HepG2 (cell line): ENCODE data around the gene RPL35. TPM values are rescaled to one million over a fixed set of nuclear protein-coding genes. Genes with fewer than 3 reads are reported as not detected.
A peak's percentile ranks its signal among the peaks of the same experiment; 100 is the strongest.

Experiments
- ATAC-seq: fragments of 200-7000 bp; cut with Tn5 transposase; 3 replicates; pipeline ENCODE4 v1.9.1; 2020; ENCODE audit warnings: mild to moderate bottlenecking, moderate library complexity
- BruUV-seq: library from RNA; stranded (reverse); fragments of 400-500 nt; replicated peaks from 2 replicates; lab custom pipeline; 2021; lab: Mats Ljungman, UMichigan
- CTCF ChIA-PET: fragments of 300-600 bp; formaldehyde crosslinking; extraction: SDS; loops from one replicate; lab custom pipeline; 2021; ENCODE audit warnings: low total read pairs, inconsistent platforms, low intra/inter-chr PET ratio; lab: Yijun Ruan, JAX
- POLR2A ChIA-PET: fragments of 350-600 bp; sonication (Branson Sonifier 250); formaldehyde crosslinking; loops from one replicate; lab custom pipeline; 2020; ENCODE audit warnings: antibody characterized with exemption, inconsistent platforms; lab: Yijun Ruan, JAX
- DNase-seq: peaks from one replicate; pipeline ENCODE4 v3.0.0-alpha.2; 2015; ENCODE audit warnings: low spot score
- FAIRE-seq: peaks from 3 replicates; lab custom pipeline; 2011; peaks lifted over from hg19 to GRCh38; lab: Jason Lieb, UNC
- H2AFZ ChIP-seq: one replicate; pipeline ENCODE4 v1.6.1; 2011; ENCODE audit warnings: low read length, inconsistent platforms
- H3K27ac ChIP-seq: fragments of 300-600 bp; 3 replicates; pipeline ENCODE4 v1.8.0; 2011; ENCODE audit warnings: mixed run types, mild to moderate bottlenecking, mixed read lengths, low read length, inconsistent platforms; ENCODE audit not compliant: insufficient read depth; ENCODE audit errors: extremely low read length
- H3K27me3 ChIP-seq, 2 experiments: fragments of 200-600 bp in 1 of 2; 2 replicates in 1 of 2; 3 replicates in 1 of 2; pipeline versions ENCODE4 v1.6.0 to v1.8.0; 2011; ENCODE audit warnings: low read length in 2 of 2, mild to moderate bottlenecking in 2 of 2, moderate library complexity in 2 of 2, inconsistent platforms in 1 of 2; ENCODE audit not compliant: insufficient read depth in 2 of 2, control insufficient read depth in 1 of 2
- H3K36me3 ChIP-seq, 2 experiments: fragments of 200-600 bp in 1 of 2; replicated peaks in 1 of 2; 2 replicates in 1 of 2; 3 replicates in 1 of 2; pipeline versions ENCODE4 v1.5.1 to v1.8.0; 2011; ENCODE audit warnings: low read length in 2 of 2, inconsistent platforms in 1 of 2; ENCODE audit not compliant: insufficient read depth in 2 of 2, control insufficient read depth in 1 of 2
- H3K4me1 ChIP-seq: 2 replicates; pipeline ENCODE4 v1.5.1; 2012; ENCODE audit warnings: low read length, inconsistent platforms; ENCODE audit not compliant: insufficient read depth
- H3K4me2 ChIP-seq: 2 replicates; pipeline ENCODE4 v1.6.0; 2011; ENCODE audit warnings: low read depth, low read length, inconsistent platforms
- H3K4me3 ChIP-seq, 3 experiments: fragments of 200-600 bp in 1 of 3; sonication (generic), shearing (Covaris generic) in 1 of 3; replicated peaks in 1 of 3; 2 replicates each; pipeline ENCODE4 v1.5.1; 2011 to 2016; ENCODE audit warnings: low read length in 3 of 3, inconsistent platforms in 2 of 3, low read depth in 2 of 3, mild to moderate bottlenecking in 2 of 3, control low read depth in 1 of 3, mixed read lengths in 1 of 3; ENCODE audit not compliant: insufficient read depth in 1 of 3
- H3K79me2 ChIP-seq: one replicate; pipeline ENCODE4 v1.6.1; 2011; ENCODE audit warnings: low read length, inconsistent platforms; ENCODE audit not compliant: insufficient read depth
- H3K9ac ChIP-seq: 2 replicates; pipeline ENCODE4 v1.6.0; 2011; ENCODE audit warnings: mild to moderate bottlenecking, low read depth, low read length, inconsistent platforms; ENCODE audit not compliant: insufficient read depth
- H3K9me3 ChIP-seq: 2 replicates; pipeline ENCODE4 v1.5.1; 2012; ENCODE audit warnings: mild to moderate bottlenecking, low read length
- H4K20me1 ChIP-seq: 2 replicates; pipeline ENCODE4 v1.6.0; 2011; ENCODE audit warnings: inconsistent platforms, mild to moderate bottlenecking, low read length, moderate library complexity; ENCODE audit not compliant: insufficient read depth
- AGO1 ChIP-seq: fragments of 200-400 bp; formaldehyde crosslinking; IDR thresholded peaks from 2 replicates; pipeline ENCODE4 v1.6.1; 2017; ENCODE audit warnings: mild to moderate bottlenecking, low read depth, low read length, moderate library complexity; ENCODE audit not compliant: poor library complexity, severe bottlenecking
- CTCF ChIP-seq: sonication (generic); formaldehyde crosslinking; IDR thresholded peaks from 2 replicates; pipeline ENCODE4 v1.5.0; 2020; ENCODE audit warnings: mild to moderate bottlenecking, missing genetic modification reagents, moderate library complexity
- HNRNPL ChIP-seq: fragments of 200-400 bp; formaldehyde crosslinking; IDR thresholded peaks from 2 replicates; pipeline ENCODE4 v1.6.1; 2017; ENCODE audit warnings: mild to moderate bottlenecking, low read depth, low read length
- IKZF4 ChIP-seq: sonication (generic); formaldehyde crosslinking; IDR thresholded peaks from 2 replicates; pipeline ENCODE4 v1.5.1; 2020; ENCODE audit warnings: borderline replicate concordance, mild to moderate bottlenecking, low read depth, missing genetic modification reagents; ENCODE audit errors: not compliant biosample characterization
- KLF11 ChIP-seq: IDR thresholded peaks from 2 replicates; pipeline ENCODE4 v1.6.1; 2016; ENCODE audit warnings: missing compliant biosample characterization
- MAF1 ChIP-seq: sonication (generic); formaldehyde crosslinking; IDR thresholded peaks from 2 replicates; pipeline ENCODE4 v1.5.0; 2020; ENCODE audit warnings: missing genetic modification reagents, borderline replicate concordance
- MAX ChIP-seq: IDR thresholded peaks from 2 replicates; pipeline ENCODE4 v1.6.1; 2012; ENCODE audit warnings: inconsistent platforms
- MEIS2 ChIP-seq: sonication (generic); formaldehyde crosslinking; IDR thresholded peaks from 2 replicates; pipeline ENCODE4 v1.9.0; 2021; ENCODE audit warnings: mild to moderate bottlenecking, missing genetic modification reagents
- NONO ChIP-seq, 2 experiments: fragments of 450-650 bp in 1 of 2; sonication (generic) in 1 of 2; formaldehyde crosslinking in 1 of 2; IDR thresholded peaks in 1 of 2; conservative IDR thresholded peaks in 1 of 2; 2 replicates each; pipeline versions ENCODE4 v1.6.1 to v1.8.0; 2017 to 2022; ENCODE audit warnings: mild to moderate bottlenecking in 1 of 2, missing genetic modification reagents in 1 of 2, moderate library complexity in 1 of 2
- POGZ ChIP-seq: sonication (generic); formaldehyde crosslinking; IDR thresholded peaks from 2 replicates; pipeline ENCODE4 v1.4.0; 2020; ENCODE audit warnings: mild to moderate bottlenecking, missing genetic modification reagents
- RFX5 ChIP-seq: IDR thresholded peaks from 2 replicates; pipeline ENCODE4 v1.6.1; 2011; ENCODE audit warnings: low read depth, low read length, improper control_type of control experiment
- SNAPC2 ChIP-seq: sonication (generic); formaldehyde crosslinking; IDR thresholded peaks from 2 replicates; pipeline ENCODE4 v1.8.1; 2022; ENCODE audit warnings: mild to moderate bottlenecking, missing genetic modification reagents
- STAG1 ChIP-seq: sonication (generic); formaldehyde crosslinking; IDR thresholded peaks from 2 replicates; pipeline ENCODE4 v1.4.0; 2020; ENCODE audit warnings: missing genetic modification reagents
- ZMYM3 ChIP-seq: sonication (generic); formaldehyde crosslinking; IDR thresholded peaks from 2 replicates; pipeline ENCODE4 v1.5.1; 2020; ENCODE audit warnings: mild to moderate bottlenecking, missing genetic modification reagents
- ZNF143 ChIP-seq: sonication (generic); formaldehyde crosslinking; IDR thresholded peaks from 2 replicates; pipeline ENCODE4 v1.4.0; 2020; ENCODE audit warnings: missing genetic modification reagents
- WGBS: methylation state at CpG from one replicate; pipeline ENCODE4 v1.1.6; 2017; ENCODE audit warnings: low lambda C conversion rate; 5-methylcytosine and 5-hydroxymethylcytosine counted together
- in situ Hi-C: cut with HindIII; loops from 2 replicates; pipeline ENCODE4 v1.10.0; 2017; ENCODE audit warnings: low pct_unique_long_range_greater_than_20kb; ENCODE audit not compliant: extremely low pct_ligation_motif_present
- intact Hi-C: fragments of 100-400 bp; cut with micrococcal nuclease; formaldehyde crosslinking; loops from one replicate; pipeline ENCODE4 v1.10.0; 2022; ENCODE audit not compliant: unreplicated experiment
- polyA plus RNA-seq, 8 experiments: library from polyadenylated mRNA; depleted of rRNA in 3 of 8; stranded (reverse) in 7 of 8; unstranded in 1 of 8; fragments of >200 nt; fragmentation: Illumina TruSeq in 4 of 8; extraction: Trizol in 4 of 8; gene quantifications; 2 replicates each; pipeline versions ENCODE4 v1.2.1 to v1.2.3, GENCODE V29; 2011 to 2016; ENCODE audit warnings: low read depth in 4 of 8, missing spikeins in 1 of 8, mixed read lengths in 1 of 8; ENCODE audit not compliant: insufficient read depth in 1 of 8
- total RNA-seq, 5 experiments: library from RNA; depleted of rRNA; stranded (reverse); fragments of >200 nt; fragmentation: Illumina TruSeq; extraction: Trizol; gene quantifications; 2 replicates each; pipeline ENCODE4 v1.2.3, GENCODE V29; 2016; ENCODE audit warnings: low read depth in 1 of 5
- TF ChIP-seq, protein P1 (sequence below): sonication (generic); formaldehyde crosslinking; IDR thresholded peaks from 2 replicates; pipeline ENCODE4 v1.9.0; 2022; ENCODE audit warnings: missing genetic modification reagents, mild to moderate bottlenecking, borderline replicate concordance
- TF ChIP-seq, protein P2 (sequence below): IDR thresholded peaks from 2 replicates; pipeline ENCODE4 v1.6.1; 2012; ENCODE audit warnings: low read depth, low read length, improper control_type of control experiment
- TF ChIP-seq, protein P3 (sequence below): sonication (generic); formaldehyde crosslinking; IDR thresholded peaks from 2 replicates; pipeline ENCODE4 v1.8.1; 2023; ENCODE audit warnings: missing genetic modification reagents, mild to moderate bottlenecking, borderline replicate concordance

Gene RPL35
- total and polyA plus RNA-seq, 2 of the 13 experiments (the other 11 are each of a cell fraction or from before 2014, with no cell fraction given), result 2,153 to 2,935 TPM

DNA sequence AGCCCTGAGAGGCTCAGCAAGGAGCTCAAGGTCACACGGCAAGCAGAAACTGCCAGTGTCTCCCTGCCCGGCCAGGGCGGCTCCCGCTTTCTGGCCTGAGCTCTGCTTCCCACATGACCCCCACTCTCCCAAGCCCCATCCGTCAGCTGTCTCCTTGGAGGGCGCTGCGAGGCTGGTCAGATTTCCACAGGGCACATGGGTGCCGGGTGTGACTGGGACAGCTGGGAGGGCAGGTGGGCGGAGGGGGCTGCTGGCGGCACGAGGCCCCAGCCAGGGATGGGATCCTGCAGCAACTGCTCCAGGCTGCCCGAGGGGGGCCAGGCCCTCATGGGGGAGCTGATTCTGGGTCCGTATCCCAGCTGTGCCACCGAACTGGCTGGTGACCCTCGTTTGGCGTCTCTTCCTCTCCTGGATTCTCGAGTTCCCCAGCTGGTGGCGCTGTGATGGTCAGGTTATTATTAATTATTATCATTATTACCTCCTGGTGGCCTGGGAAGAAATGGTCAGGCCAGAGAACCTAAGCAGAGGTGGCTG lies 21.4 kb downstream of the RPL35 start:
- POLR2A ChIA-PET, result interaction anchor here (0.8 to 2.0 kb wide), 5 partner anchors 9 to 30 kb away, joined by 3 to 10 read pairs (median 4); partner anchors contain the start of genes ARPC5L and RPL35
- WGBS, result 22% methylated on average over 9 of the region's 18 CpGs
- Histone ChIP-seq H3K4me1 (peaks cover 32% of the 10 kb centered on the region), H3K4me2 (peak overlapping the region; percentile 70), H4K20me1 (no peaks in the 10 kb centered on the region), H3K4me3 (peak overlapping the region in 1 of 3 experiments; percentile 60; a peak in 1 of 6 replicates), H3K9me3 (no peaks in the 10 kb centered on the region), H3K36me3 (no peaks in the 10 kb centered on the region), H3K27ac (no peak overlapping the region), H3K9ac (no peak overlapping the region), H3K79me2 (no peaks in the 10 kb centered on the region), H2AFZ (no peak overlapping the region), H3K27me3 (peaks cover 0 to 5% of the 10 kb centered on the region in 2 experiments; a peak in 2 of 5 replicates)
- DNase-seq (peak; percentile 45), FAIRE-seq (no peak), ATAC-seq (peak; percentile 71)
- in situ Hi-C loops (loop anchor here (10.0 kb wide), 1 partner anchor 46 kb away; no protein-coding TSS in a partner anchor), intact Hi-C loops (no loop called here)
- CTCF ChIA-PET, result interaction anchor here (0.8 to 2.8 kb wide), 7 partner anchors 9 to 68 kb away, joined by 3 to 16 read pairs (median 6); partner anchors contain the start of gene WDR38
- no TSS peak for BruUV-seq
- TF ChIP-seq, protein P1, sequence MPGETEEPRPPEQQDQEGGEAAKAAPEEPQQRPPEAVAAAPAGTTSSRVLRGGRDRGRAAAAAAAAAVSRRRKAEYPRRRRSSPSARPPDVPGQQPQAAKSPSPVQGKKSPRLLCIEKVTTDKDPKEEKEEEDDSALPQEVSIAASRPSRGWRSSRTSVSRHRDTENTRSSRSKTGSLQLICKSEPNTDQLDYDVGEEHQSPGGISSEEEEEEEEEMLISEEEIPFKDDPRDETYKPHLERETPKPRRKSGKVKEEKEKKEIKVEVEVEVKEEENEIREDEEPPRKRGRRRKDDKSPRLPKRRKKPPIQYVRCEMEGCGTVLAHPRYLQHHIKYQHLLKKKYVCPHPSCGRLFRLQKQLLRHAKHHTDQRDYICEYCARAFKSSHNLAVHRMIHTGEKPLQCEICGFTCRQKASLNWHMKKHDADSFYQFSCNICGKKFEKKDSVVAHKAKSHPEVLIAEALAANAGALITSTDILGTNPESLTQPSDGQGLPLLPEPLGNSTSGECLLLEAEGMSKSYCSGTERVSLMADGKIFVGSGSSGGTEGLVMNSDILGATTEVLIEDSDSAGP (CRISPR knock-in tag), result peak; percentile 35; the same call in 1 of the 2 replicates
- TF ChIP-seq POGZ (no peak), SNAPC2 (CRISPR knock-in tag) (no peak), KLF11 (CRISPR knock-in tag) (no peak), CTCF (CRISPR knock-in tag) (peak; percentile 56), STAG1 (CRISPR knock-in tag) (0 out of 2 replicates have a peak, but pooled peaks have one; percentile 3), NONO (IDR thresholded peaks at IDR 0.05) (no peak), NONO (CRISPR knock-in tag; conservative IDR thresholded peaks at IDR 0.05) (no peak), IKZF4 (CRISPR knock-in tag) (no peak), MAF1 (CRISPR knock-in tag) (no peak), HNRNPL (peak; percentile 46; the same call in 1 of the 2 replicates), ZMYM3 (CRISPR knock-in tag) (0 out of 2 replicates have a peak, but pooled peaks have one; percentile 7), AGO1 (peak; percentile 16), RFX5 (no peak), MAX (peak; percentile 9; the same call in 1 of the 2 replicates), MEIS2 (no peak), ZNF143 (CRISPR knock-in tag) (no peak)
- TF ChIP-seq, protein P2, sequence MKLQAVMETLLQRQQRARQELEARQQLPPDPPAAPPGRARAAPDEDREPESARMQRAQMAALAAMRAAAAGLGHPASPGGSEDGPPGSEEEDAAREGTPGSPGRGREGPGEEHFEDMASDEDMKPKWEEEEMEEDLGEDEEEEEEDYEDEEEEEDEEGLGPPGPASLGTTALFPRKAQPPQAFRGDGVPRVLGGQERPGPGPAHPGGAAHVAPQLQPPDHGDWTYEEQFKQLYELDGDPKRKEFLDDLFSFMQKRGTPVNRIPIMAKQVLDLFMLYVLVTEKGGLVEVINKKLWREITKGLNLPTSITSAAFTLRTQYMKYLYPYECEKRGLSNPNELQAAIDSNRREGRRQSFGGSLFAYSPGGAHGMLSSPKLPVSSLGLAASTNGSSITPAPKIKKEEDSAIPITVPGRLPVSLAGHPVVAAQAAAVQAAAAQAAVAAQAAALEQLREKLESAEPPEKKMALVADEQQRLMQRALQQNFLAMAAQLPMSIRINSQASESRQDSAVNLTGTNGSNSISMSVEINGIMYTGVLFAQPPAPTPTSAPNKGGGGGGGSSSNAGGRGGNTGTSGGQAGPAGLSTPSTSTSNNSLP, result peak; percentile 96
- TF ChIP-seq, protein P3, sequence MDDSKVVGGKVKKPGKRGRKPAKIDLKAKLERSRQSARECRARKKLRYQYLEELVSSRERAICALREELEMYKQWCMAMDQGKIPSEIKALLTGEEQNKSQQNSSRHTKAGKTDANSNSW, result no peak
